Measurements from ENCODE around the gene SDK2.

The SDK2 gene

GRCh38 chr17:73616873-73617404, 27.3 kb downstream of the SDK2 start (continued):
- TF ChIP-seq KLF8 (tag by site-specific recombination; IDR thresholded peaks at IDR 0.05) (no peak), ZEB2 (tag by site-specific recombination; IDR thresholded peaks at IDR 0.05) (no peak)

- H3K9me3 ChIP-seq (ENCODE audit: control insufficient read depth, insufficient read depth, low read depth, low read length): no peaks in the 10 kb centered on the region
- H3K36me3 ChIP-seq (ENCODE audit: control insufficient read depth in 2 of 2, insufficient read depth in 1 of 2, low read length in 2 of 2): no peaks in the 10 kb centered on the region
- H3K4me1 ChIP-seq (ENCODE audit: control insufficient read depth, insufficient read depth, low read length): peaks cover 4% of the 10 kb centered on the region; the same call in 1 of the 2 replicates
- ChIA-PET CTCF (interaction anchor here (0.6 to 1.4 kb wide), 3 partner anchors 32 to 186 kb away, joined by 3 to 5 read pairs (median 3); no protein-coding TSS in a partner anchor), POLR2A (interaction anchor here (0.6 kb wide), 1 partner anchor 28 kb away, joined by 3 read pairs; no protein-coding TSS in a partner anchor)
- TF ChIP-seq EGR2 (tag by site-specific recombination; IDR thresholded peaks at IDR 0.05; ENCODE audit: low read depth): peak; percentile 77
- peak; percentile 80 for TF ChIP-seq ZFHX2 (tag by site-specific recombination; conservative IDR thresholded peaks at IDR 0.05)
- TF ChIP-seq ZNF169 (tag by site-specific recombination; IDR thresholded peaks at IDR 0.05): no peak
- TF ChIP-seq ZNF791 (tag by site-specific recombination; IDR thresholded peaks at IDR 0.05): no peak
- no peak overlapping the region for H3K27ac ChIP-seq (ENCODE audit: extremely low read depth, low read depth, low read length)
- H3K4me3 ChIP-seq (ENCODE audit: low read depth, low read length): no peak overlapping the region
These were observed 27.9 kb downstream of the SDK2 start for GRCh38 chr17:73616120-73616872.

- Histone ChIP-seq H3K4me3 (ENCODE audit: low read depth, low read length) (no peak overlapping the region), H3K27ac (ENCODE audit: extremely low read depth, low read depth, low read length) (no peak overlapping the region), H3K9me3 (ENCODE audit: control insufficient read depth, insufficient read depth, low read depth, low read length) (no peaks in the 10 kb centered on the region), H3K36me3 (ENCODE audit: control insufficient read depth in 2 of 2, insufficient read depth in 1 of 2, low read length in 2 of 2) (no peaks in the 10 kb centered on the region), H3K4me1 (ENCODE audit: control insufficient read depth, insufficient read depth, low read length) (peaks cover 4% of the 10 kb centered on the region; the same call in 1 of the 2 replicates)
- no peak for TF ChIP-seq ZFHX2 (tag by site-specific recombination; conservative IDR thresholded peaks at IDR 0.05)
- TF ChIP-seq ZSCAN4 (tag by site-specific recombination; IDR thresholded peaks at IDR 0.05): no peak
- TF ChIP-seq ZNF221 (tag by site-specific recombination; IDR thresholded peaks at IDR 0.05; ENCODE audit: borderline replicate concordance): no peak
- no peak for TF ChIP-seq ZNF580 (tag by site-specific recombination; IDR thresholded peaks at IDR 0.05)
- no peak for TF ChIP-seq ZNF202 (tag by site-specific recombination; IDR thresholded peaks at IDR 0.05; ENCODE audit: borderline replicate concordance)
- TF ChIP-seq ZFP37 (tag by site-specific recombination; IDR thresholded peaks at IDR 0.05): no peak
- TF ChIP-seq WT1 (tag by site-specific recombination; IDR thresholded peaks at IDR 0.05): no peak
- no peak for TF ChIP-seq ZNF449 (tag by site-specific recombination; IDR thresholded peaks at IDR 0.05)
- CTCF ChIA-PET: interaction anchor here (0.5 kb wide), 1 partner anchor 895 kb away, joined by 3 read pairs; no protein-coding TSS in a partner anchor
- POLR2A ChIA-PET: no interaction called here
These were observed 30.0 kb downstream of the SDK2 start for GRCh38 chr17:73614256-73614655.

GRCh38 chr17:73613271-73614233, 30.7 kb downstream of the SDK2 start:
- H3K27ac ChIP-seq (ENCODE audit: extremely low read depth, low read depth, low read length): no peak overlapping the region
- H3K36me3 ChIP-seq (ENCODE audit: control insufficient read depth in 2 of 2, insufficient read depth in 1 of 2, low read length in 2 of 2): no peaks in the 10 kb centered on the region
- ChIA-PET CTCF (interaction anchor here (0.5 kb wide), 1 partner anchor 894 kb away, joined by 3 read pairs; no protein-coding TSS in a partner anchor), POLR2A (no interaction called here)
- H3K9me3 ChIP-seq (ENCODE audit: control insufficient read depth, insufficient read depth, low read depth, low read length): no peaks in the 10 kb centered on the region
- no peak overlapping the region for H3K4me3 ChIP-seq (ENCODE audit: low read depth, low read length)
- peaks cover 4% of the 10 kb centered on the region; the same call in 1 of the 2 replicates for H3K4me1 ChIP-seq (ENCODE audit: control insufficient read depth, insufficient read depth, low read length)
- 0 out of 2 replicates have a peak, but pooled peaks have one; percentile 20 for TF ChIP-seq ZFHX2 (tag by site-specific recombination; conservative IDR thresholded peaks at IDR 0.05)
- TF ChIP-seq ZNF449 (tag by site-specific recombination; IDR thresholded peaks at IDR 0.05): no peak
- no peak for TF ChIP-seq ZNF239 (tag by site-specific recombination; IDR thresholded peaks at IDR 0.05)
- no peak for TF ChIP-seq ZFP69B (tag by site-specific recombination; IDR thresholded peaks at IDR 0.05)
- no peak for TF ChIP-seq ZNF658 (tag by site-specific recombination; IDR thresholded peaks at IDR 0.05)
- TF ChIP-seq ZBTB20 (tag by site-specific recombination; IDR thresholded peaks at IDR 0.05): no peak
- no peak for TF ChIP-seq MZF1 (tag by site-specific recombination; IDR thresholded peaks at IDR 0.05; ENCODE audit: borderline replicate concordance)
- no peak for TF ChIP-seq PATZ1 (tag by site-specific recombination; IDR thresholded peaks at IDR 0.05)
